HEK293 (cell line): ENCODE data around the gene CCNA2.

Experiments
- CTCF ChIA-PET: fragments of 350-600 bp; formaldehyde crosslinking; extraction: SDS; loops from one replicate; lab custom pipeline; 2021; ENCODE audit warnings: antibody characterized with exemption; lab: Yijun Ruan, JAX
- POLR2A ChIA-PET: fragments of 300-600 bp; formaldehyde crosslinking; extraction: SDS; loops from one replicate; lab custom pipeline; 2020; ENCODE audit warnings: antibody characterized with exemption, inconsistent platforms; lab: Yijun Ruan, JAX
- H3K27ac ChIP-seq: fragments of 200-500 bp; sonication (Bioruptor generic); 2 replicates; pipeline ENCODE4 v1.5.1; 2014; ENCODE audit warnings: low read depth, low read length, control low read depth, inconsistent platforms; ENCODE audit errors: extremely low read depth
- H3K36me3 ChIP-seq, 2 experiments: fragments of 200-500 bp in 1 of 2; sonication (Bioruptor generic) in 1 of 2; 1 replicate in 1 of 2; 2 replicates in 1 of 2; pipeline ENCODE4 v1.5.1; 2014 to 2017; ENCODE audit warnings: inconsistent platforms in 2 of 2, low read length in 2 of 2; ENCODE audit not compliant: control insufficient read depth in 2 of 2, insufficient read depth in 1 of 2
- H3K4me1 ChIP-seq: fragments of 200-500 bp; sonication (Bioruptor generic); 2 replicates; pipeline ENCODE4 v1.5.1; 2014; ENCODE audit warnings: mild to moderate bottlenecking, low read length, inconsistent platforms; ENCODE audit not compliant: control insufficient read depth, insufficient read depth
- H3K4me3 ChIP-seq: 2 replicates; pipeline ENCODE4 v1.5.1; 2011; ENCODE audit warnings: low read depth, mild to moderate bottlenecking, control low read depth, low read length, moderate library complexity
- H3K9me3 ChIP-seq: fragments of 200-500 bp; sonication (Bioruptor generic); 2 replicates; pipeline ENCODE4 v1.5.1; 2014; ENCODE audit warnings: low read depth, low read length, inconsistent platforms; ENCODE audit not compliant: control insufficient read depth, insufficient read depth
- GFI1B ChIP-seq: fragments of 450-650 bp; formaldehyde crosslinking; IDR thresholded peaks from 2 replicates; pipeline ENCODE4 v1.5.1; 2016; ENCODE audit warnings: missing biosample characterization, missing genetic modification characterization
- KLF10 ChIP-seq: fragments of 450-650 bp; IDR thresholded peaks from 2 replicates; pipeline ENCODE4 v1.5.1; 2018; ENCODE audit warnings: missing biosample characterization, mild to moderate bottlenecking, missing genetic modification characterization
- MZF1 ChIP-seq: fragments of 450-650 bp; formaldehyde crosslinking; IDR thresholded peaks from 2 replicates; pipeline ENCODE4 v1.5.1; 2017; ENCODE audit warnings: missing biosample characterization, missing genetic modification characterization, borderline replicate concordance
- RBAK ChIP-seq: fragments of 450-650 bp; formaldehyde crosslinking; IDR thresholded peaks from 2 replicates; pipeline ENCODE4 v1.5.1; 2016; ENCODE audit warnings: missing biosample characterization, missing genetic modification characterization
- WT1 ChIP-seq: fragments of 450-650 bp; formaldehyde crosslinking; IDR thresholded peaks from 2 replicates; pipeline ENCODE4 v1.5.1; 2016; ENCODE audit warnings: missing biosample characterization, missing genetic modification characterization
- ZBTB17 ChIP-seq: fragments of 450-650 bp; formaldehyde crosslinking; IDR thresholded peaks from 2 replicates; pipeline ENCODE4 v1.5.1; 2016; ENCODE audit warnings: missing biosample characterization, missing genetic modification characterization
- ZBTB49 ChIP-seq: fragments of 450-650 bp; formaldehyde crosslinking; IDR thresholded peaks from 2 replicates; pipeline ENCODE4 v1.5.1; 2016; ENCODE audit warnings: missing biosample characterization, missing genetic modification characterization, low read depth
- ZBTB8A ChIP-seq: fragments of 450-650 bp; formaldehyde crosslinking; IDR thresholded peaks from 2 replicates; pipeline ENCODE4 v1.5.1; 2016; ENCODE audit warnings: missing biosample characterization, missing genetic modification characterization
- ZEB2 ChIP-seq: fragments of 450-650 bp; formaldehyde crosslinking; IDR thresholded peaks from 2 replicates; pipeline ENCODE4 v1.5.1; 2016; ENCODE audit warnings: missing biosample characterization, missing genetic modification characterization
- ZFP41 ChIP-seq: fragments of 450-650 bp; formaldehyde crosslinking; IDR thresholded peaks from 2 replicates; pipeline ENCODE4 v1.5.1; 2016; ENCODE audit warnings: missing biosample characterization, missing genetic modification characterization, borderline replicate concordance
- ZNF114 ChIP-seq: fragments of 450-650 bp; formaldehyde crosslinking; IDR thresholded peaks from 2 replicates; pipeline ENCODE4 v1.5.0; 2017; ENCODE audit warnings: missing biosample characterization, missing genetic modification characterization
- ZNF146 ChIP-seq: fragments of 450-650 bp; formaldehyde crosslinking; IDR thresholded peaks from 2 replicates; pipeline ENCODE4 v1.5.1; 2016; ENCODE audit warnings: missing biosample characterization, missing genetic modification characterization
- ZNF175 ChIP-seq: fragments of 450-650 bp; formaldehyde crosslinking; IDR thresholded peaks from 2 replicates; pipeline ENCODE4 v1.5.1; 2016; ENCODE audit warnings: missing biosample characterization, missing genetic modification characterization
- ZNF280D ChIP-seq: fragments of 450-650 bp; formaldehyde crosslinking; IDR thresholded peaks from 2 replicates; pipeline ENCODE4 v1.5.1; 2016; ENCODE audit warnings: missing biosample characterization, missing genetic modification characterization
- ZNF423 ChIP-seq: fragments of 450-650 bp; formaldehyde crosslinking; IDR thresholded peaks from 2 replicates; pipeline ENCODE4 v1.5.1; 2016; ENCODE audit warnings: missing biosample characterization, missing genetic modification characterization
- ZNF473 ChIP-seq: fragments of 450-650 bp; formaldehyde crosslinking; IDR thresholded peaks from 2 replicates; pipeline ENCODE4 v1.5.1; 2017; ENCODE audit warnings: missing biosample characterization, missing genetic modification characterization
- ZNF610 ChIP-seq: fragments of 450-650 bp; formaldehyde crosslinking; IDR thresholded peaks from 2 replicates; pipeline ENCODE4 v1.5.1; 2016; ENCODE audit warnings: missing biosample characterization, missing genetic modification characterization, borderline replicate concordance
- ZNF664 ChIP-seq: fragments of 450-650 bp; formaldehyde crosslinking; IDR thresholded peaks from 2 replicates; pipeline ENCODE4 v1.5.1; 2016; ENCODE audit warnings: missing biosample characterization, missing genetic modification characterization
- ZSCAN18 ChIP-seq: fragments of 450-650 bp; formaldehyde crosslinking; IDR thresholded peaks from 2 replicates; pipeline ENCODE4 v1.5.1; 2016; ENCODE audit warnings: missing biosample characterization, missing genetic modification characterization
- TF ChIP-seq, protein P1 (sequence below): fragments of 450-650 bp; formaldehyde crosslinking; IDR thresholded peaks from 2 replicates; pipeline ENCODE4 v1.5.1; 2016; ENCODE audit warnings: missing biosample characterization, missing genetic modification characterization
- TF ChIP-seq, protein P2 (sequence below): sonication (generic); formaldehyde crosslinking; IDR thresholded peaks from 2 replicates; pipeline ENCODE4 v1.8.1; 2022; ENCODE audit warnings: mild to moderate bottlenecking, moderate library complexity, missing genetic modification reagents
- TF ChIP-seq, protein P3 (sequence below): IDR thresholded peaks from 2 replicates; pipeline ENCODE4 v1.6.1; 2011; ENCODE audit warnings: mild to moderate bottlenecking, low read depth, low read length, borderline replicate concordance

The CCNA2 gene

DNA sequence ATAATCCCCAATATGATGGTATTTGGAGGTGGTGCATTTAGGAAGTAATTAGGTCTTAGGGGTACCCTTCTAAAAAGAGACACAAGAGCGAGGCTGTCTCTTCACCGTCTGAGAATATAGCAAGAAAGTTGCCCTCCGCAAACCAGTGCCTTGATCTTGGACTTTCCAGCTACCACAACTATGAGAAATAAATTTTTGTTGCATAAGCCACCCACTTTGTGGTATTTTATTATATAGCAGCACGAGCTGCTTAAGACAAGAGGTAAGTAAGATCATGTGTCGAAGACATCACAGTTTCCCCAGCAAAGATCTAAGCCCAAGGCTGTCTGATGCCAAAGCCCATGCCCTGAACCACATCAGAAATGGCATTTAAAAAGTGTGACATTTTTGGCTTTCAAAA is 32.2 kb downstream of the CCNA2 start (continued):
- TF ChIP-seq ZNF280D (tag by site-specific recombination) = no peak
- TF ChIP-seq, protein P1, sequence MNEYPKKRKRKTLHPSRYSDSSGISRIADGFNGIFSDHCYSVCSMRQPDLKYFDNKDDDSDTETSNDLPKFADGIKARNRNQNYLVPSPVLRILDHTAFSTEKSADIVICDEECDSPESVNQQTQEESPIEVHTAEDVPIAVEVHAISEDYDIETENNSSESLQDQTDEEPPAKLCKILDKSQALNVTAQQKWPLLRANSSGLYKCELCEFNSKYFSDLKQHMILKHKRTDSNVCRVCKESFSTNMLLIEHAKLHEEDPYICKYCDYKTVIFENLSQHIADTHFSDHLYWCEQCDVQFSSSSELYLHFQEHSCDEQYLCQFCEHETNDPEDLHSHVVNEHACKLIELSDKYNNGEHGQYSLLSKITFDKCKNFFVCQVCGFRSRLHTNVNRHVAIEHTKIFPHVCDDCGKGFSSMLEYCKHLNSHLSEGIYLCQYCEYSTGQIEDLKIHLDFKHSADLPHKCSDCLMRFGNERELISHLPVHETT (tag by site-specific recombination) = no peak
- no peak for TF ChIP-seq ZSCAN18
- no peak for TF ChIP-seq ZNF610 (tag by site-specific recombination)
- no peak for TF ChIP-seq ZFP41 (tag by site-specific recombination)
- TF ChIP-seq, protein P2, sequence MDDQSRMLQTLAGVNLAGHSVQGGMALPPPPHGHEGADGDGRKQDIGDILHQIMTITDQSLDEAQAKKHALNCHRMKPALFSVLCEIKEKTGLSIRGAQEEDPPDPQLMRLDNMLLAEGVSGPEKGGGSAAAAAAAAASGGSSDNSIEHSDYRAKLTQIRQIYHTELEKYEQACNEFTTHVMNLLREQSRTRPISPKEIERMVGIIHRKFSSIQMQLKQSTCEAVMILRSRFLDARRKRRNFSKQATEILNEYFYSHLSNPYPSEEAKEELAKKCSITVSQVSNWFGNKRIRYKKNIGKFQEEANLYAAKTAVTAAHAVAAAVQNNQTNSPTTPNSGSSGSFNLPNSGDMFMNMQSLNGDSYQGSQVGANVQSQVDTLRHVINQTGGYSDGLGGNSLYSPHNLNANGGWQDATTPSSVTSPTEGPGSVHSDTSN = no peak

DNA sequence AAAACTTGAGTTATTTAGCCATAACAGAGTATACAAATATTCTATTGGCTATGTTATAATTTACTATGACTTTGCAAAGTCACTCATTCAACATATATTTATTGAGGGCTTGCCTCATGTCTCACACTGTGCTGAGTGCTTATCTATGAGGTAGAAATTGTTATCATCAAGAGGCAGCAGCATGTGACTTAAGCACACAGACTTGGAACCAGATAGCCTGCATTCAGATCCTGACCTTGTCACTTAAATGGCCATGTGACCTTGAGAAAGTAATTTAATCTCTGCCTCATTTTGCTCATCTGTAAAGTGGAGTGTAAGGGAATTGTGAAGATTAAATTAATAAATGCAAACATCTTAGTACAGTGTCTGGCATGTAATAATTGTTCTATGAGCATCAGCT is 32.7 kb downstream of the CCNA2 start:
- Histone ChIP-seq H3K27ac (no peak overlapping the region), H3K9me3 (no peaks in the 10 kb centered on the region), H3K36me3 (no peaks in the 10 kb centered on the region), H3K4me3 (no peak overlapping the region), H3K4me1 (no peaks in the 10 kb centered on the region)
- ChIA-PET POLR2A (no interaction called here), CTCF (no interaction called here)
- TF ChIP-seq ZNF664 (tag by site-specific recombination) (peak; percentile 33; the same call in 1 of the 2 replicates), ZNF175 (tag by site-specific recombination) (no peak)

- Histone ChIP-seq H3K4me1 (no peaks in the 10 kb centered on the region), H3K9me3 (no peaks in the 10 kb centered on the region), H3K36me3 (no peaks in the 10 kb centered on the region), H3K27ac (no peak overlapping the region), H3K4me3 (no peak overlapping the region)
- CTCF ChIA-PET = interaction anchor here (0.7 kb wide), 1 partner anchor 11 kb away, joined by 3 read pairs; the partner anchor contains the start of gene EXOSC9
- POLR2A ChIA-PET = interaction anchor here (0.9 kb wide), 1 partner anchor 11 kb away, joined by 3 read pairs; the partner anchor contains the start of gene EXOSC9
- no peak for TF ChIP-seq ZNF473 (tag by site-specific recombination)
- no peak for TF ChIP-seq RBAK
- TF ChIP-seq ZEB2 (tag by site-specific recombination) = no peak
- TF ChIP-seq ZBTB17 = no peak
- TF ChIP-seq ZNF114 = no peak
- TF ChIP-seq ZNF423 (tag by site-specific recombination) = no peak
- no peak for TF ChIP-seq ZBTB8A (tag by site-specific recombination)
- TF ChIP-seq, protein P3, sequence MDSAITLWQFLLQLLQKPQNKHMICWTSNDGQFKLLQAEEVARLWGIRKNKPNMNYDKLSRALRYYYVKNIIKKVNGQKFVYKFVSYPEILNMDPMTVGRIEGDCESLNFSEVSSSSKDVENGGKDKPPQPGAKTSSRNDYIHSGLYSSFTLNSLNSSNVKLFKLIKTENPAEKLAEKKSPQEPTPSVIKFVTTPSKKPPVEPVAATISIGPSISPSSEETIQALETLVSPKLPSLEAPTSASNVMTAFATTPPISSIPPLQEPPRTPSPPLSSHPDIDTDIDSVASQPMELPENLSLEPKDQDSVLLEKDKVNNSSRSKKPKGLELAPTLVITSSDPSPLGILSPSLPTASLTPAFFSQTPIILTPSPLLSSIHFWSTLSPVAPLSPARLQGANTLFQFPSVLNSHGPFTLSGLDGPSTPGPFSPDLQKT = no peak
- no peak for TF ChIP-seq ZNF146 (tag by site-specific recombination)
- TF ChIP-seq KLF10 = no peak
- no peak for TF ChIP-seq WT1 (tag by site-specific recombination)
- no peak for TF ChIP-seq MZF1 (tag by site-specific recombination)
- TF ChIP-seq ZBTB49 (tag by site-specific recombination) = no peak
- no peak for TF ChIP-seq GFI1B (tag by site-specific recombination)
Observed at GRCh38 chr4:121789960-121790829, 33.5 kb downstream of the CCNA2 start.
